Ascending aorta (tissue), 2 donors: ENCODE results near the gene TRIM17. TPM values are rescaled to one million over a fixed set of nuclear protein-coding genes. Genes with fewer than 3 reads are reported as not detected.

Source experiments
- DNase-seq, 2 donors: peaks; one replicate each; pipeline ENCODE4 v3.0.0-alpha.2; 2019; ENCODE audit warnings: low spot score in 2 of 2
- H3K27ac ChIP-seq, 2 donors: fragments of 200-600 bp; sonication (generic); one replicate each; pipeline ENCODE4 v1.5.1; 2016 to 2017; ENCODE audit warnings: mild to moderate bottlenecking in 1 of 2
- H3K27me3 ChIP-seq: fragments of 200-600 bp; sonication (generic); one replicate; pipeline ENCODE4 v1.5.1; 2017
- H3K36me3 ChIP-seq, 2 donors: fragments of 200-600 bp; sonication (generic); one replicate each; pipeline ENCODE4 v1.5.1; 2016
- H3K4me1 ChIP-seq, 2 donors: fragments of 200-600 bp; sonication (generic); one replicate each; pipeline ENCODE4 v1.5.1; 2016 to 2017; ENCODE audit warnings: mild to moderate bottlenecking in 1 of 2
- H3K4me3 ChIP-seq, 2 donors: fragments of 200-600 bp; sonication (generic); one replicate each; pipeline ENCODE4 v1.5.1; 2016 to 2017; ENCODE audit warnings: mild to moderate bottlenecking in 1 of 2
- H3K9me3 ChIP-seq, 2 donors: fragments of 200-600 bp; sonication (generic); one replicate each; pipeline ENCODE4 v1.5.1; 2016
- CTCF ChIP-seq, 3 experiments: fragments of 200-600 bp in 2 of 3; fragments of 450-650 bp in 1 of 3; sonication (generic) in 2 of 3; IDR thresholded peaks; one replicate each; pipeline ENCODE4 v1.5.1; 2016 to 2019; ENCODE audit warnings: antibody characterized with exemption in 3 of 3, mild to moderate bottlenecking in 1 of 3, moderate library complexity in 1 of 3
- intact Hi-C: fragments of 100-400 bp; cut with DNase I; formaldehyde crosslinking; loops from one replicate; pipeline ENCODE4 v1.15.1; 2023
- total RNA-seq: library from RNA; depleted of rRNA; stranded (reverse); fragments of >200 nt; gene quantifications from one replicate; pipeline ENCODE4 v1.1.0, GENCODE V29; 2016

Gene TRIM17
- total RNA-seq, 1 donor from 2014 or later = not detected

DNA sequence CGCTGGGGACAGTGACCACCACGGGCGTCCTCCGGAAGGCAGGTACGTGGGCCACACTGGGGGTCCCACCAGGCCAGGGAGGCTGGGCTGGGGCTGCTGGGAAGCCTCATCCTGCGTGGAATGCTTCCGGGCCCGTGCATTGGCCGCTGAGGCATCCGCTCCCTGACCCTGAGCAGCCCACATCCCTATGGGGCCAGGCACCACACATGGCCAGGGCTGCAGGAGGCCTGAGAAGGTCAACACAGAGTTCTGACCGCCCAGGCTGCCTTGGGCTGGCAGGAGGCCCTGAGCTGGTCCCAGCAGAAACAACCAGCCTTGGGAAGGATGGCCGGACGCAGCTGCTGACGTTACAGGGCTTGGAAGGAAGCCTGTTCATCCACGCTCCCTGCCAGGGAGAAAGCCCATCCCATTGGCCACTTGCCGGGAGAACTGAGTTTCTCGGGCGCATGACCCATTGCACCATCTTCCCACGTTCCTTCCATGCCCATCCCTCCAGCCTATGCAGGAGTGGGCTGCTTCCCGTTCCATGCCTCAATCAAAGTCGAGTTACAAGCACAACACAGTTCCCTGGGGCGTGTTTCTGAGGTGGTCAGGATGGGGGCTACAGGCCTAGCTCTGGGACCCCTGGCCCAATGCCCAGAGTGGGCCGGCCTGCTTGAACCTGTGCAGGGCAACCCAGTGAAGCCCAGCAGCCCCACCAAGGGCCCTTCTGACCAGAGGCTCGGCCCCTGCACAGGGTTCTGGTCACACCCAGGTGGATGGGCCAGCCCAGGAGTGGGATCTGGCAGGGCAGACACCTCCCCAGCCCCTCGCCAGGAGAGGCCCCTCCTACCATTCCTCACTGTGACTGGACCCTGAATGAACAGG, 41.7 kb downstream of the TRIM17 start:
- no peak for TF ChIP-seq CTCF (IDR thresholded peaks at IDR 0.05)
- Histone ChIP-seq H3K36me3 (no peaks in the 10 kb centered on the region), H3K4me3 (no peak overlapping the region), H3K4me1 (peaks cover 0 to 6% of the 10 kb centered on the region in 2 donors), H3K27ac (peak overlapping the region; percentile 74), H3K27me3 (no peaks in the 10 kb centered on the region), H3K9me3 (no peaks in the 10 kb centered on the region)
- DNase-seq = peak; percentile 37 to 91
- intact Hi-C loops = no loop called here

- H3K36me3 ChIP-seq = no peaks in the 10 kb centered on the region
- intact Hi-C loops = no loop called here
- no peak for DNase-seq
- peaks cover 0 to 6% of the 10 kb centered on the region in 2 donors for H3K4me1 ChIP-seq
- no peak for TF ChIP-seq CTCF (IDR thresholded peaks at IDR 0.05)
- no peak overlapping the region for H3K4me3 ChIP-seq
- H3K9me3 ChIP-seq = no peaks in the 10 kb centered on the region
- H3K27me3 ChIP-seq = no peaks in the 10 kb centered on the region
- H3K27ac ChIP-seq = peak overlapping the region in 1 of 2 donors; percentile 51
Observed at GRCh38 chr1:228373681-228374571, 42.7 kb downstream of the TRIM17 start.

- H3K36me3 ChIP-seq = no peaks in the 10 kb centered on the region
- no peaks in the 10 kb centered on the region for H3K27me3 ChIP-seq
- DNase-seq = no peak
- H3K4me3 ChIP-seq = no peak overlapping the region
- intact Hi-C loops = no loop called here
- H3K27ac ChIP-seq = no peak overlapping the region
- no peak for TF ChIP-seq CTCF (IDR thresholded peaks at IDR 0.05)
- peaks cover 0 to 6% of the 10 kb centered on the region in 2 donors for H3K4me1 ChIP-seq
- no peaks in the 10 kb centered on the region for H3K9me3 ChIP-seq
Observed at GRCh38 chr1:228373004-228373680, 43.5 kb downstream of the TRIM17 start.

GRCh38 chr1:228372183-228373003, 44.3 kb downstream of the TRIM17 start:
- intact Hi-C loops = no loop called here
- Histone ChIP-seq H3K27ac (no peak overlapping the region), H3K4me3 (no peak overlapping the region), H3K4me1 (peaks cover 0 to 6% of the 10 kb centered on the region in 2 donors), H3K36me3 (no peaks in the 10 kb centered on the region), H3K27me3 (no peaks in the 10 kb centered on the region), H3K9me3 (no peaks in the 10 kb centered on the region)
- TF ChIP-seq CTCF (IDR thresholded peaks at IDR 0.05) = no peak
- no peak for DNase-seq

DNA sequence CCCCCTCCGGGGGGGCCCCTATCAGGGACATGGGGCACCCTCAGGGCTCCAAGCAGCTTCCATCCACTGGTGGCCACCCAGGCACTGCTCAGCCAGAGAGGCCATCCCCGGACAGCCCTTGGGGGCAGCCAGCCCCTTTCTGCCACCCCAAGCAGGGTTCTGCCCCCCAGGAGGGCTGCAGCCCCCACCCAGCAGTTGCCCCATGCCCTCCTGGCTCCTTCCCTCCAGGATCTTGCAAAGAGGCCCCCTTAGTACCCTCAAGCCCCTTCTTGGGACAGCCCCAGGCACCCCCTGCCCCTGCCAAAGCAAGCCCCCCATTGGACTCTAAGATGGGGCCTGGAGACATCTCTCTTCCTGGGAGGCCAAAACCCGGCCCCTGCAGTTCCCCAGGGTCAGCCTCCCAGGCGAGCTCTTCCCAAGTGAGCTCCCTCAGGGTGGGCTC, 44.9 kb downstream of the TRIM17 start:
- no peaks in the 10 kb centered on the region for H3K36me3 ChIP-seq
- intact Hi-C loops = no loop called here
- no peaks in the 10 kb centered on the region for H3K9me3 ChIP-seq
- H3K4me3 ChIP-seq = no peak overlapping the region
- no peaks in the 10 kb centered on the region for H3K27me3 ChIP-seq
- no peak overlapping the region for H3K27ac ChIP-seq
- DNase-seq = no peak
- peaks cover 0 to 6% of the 10 kb centered on the region in 2 donors for H3K4me1 ChIP-seq
- TF ChIP-seq CTCF (IDR thresholded peaks at IDR 0.05) = no peak
